ENCODE data around the gene LDAH.
"Not testable (repeated sequence)": the region's sequence is repeated elsewhere in the genome, so short reads cannot be mapped to it uniquely, and the experiment has no call there.

LDAH gene

DNA sequence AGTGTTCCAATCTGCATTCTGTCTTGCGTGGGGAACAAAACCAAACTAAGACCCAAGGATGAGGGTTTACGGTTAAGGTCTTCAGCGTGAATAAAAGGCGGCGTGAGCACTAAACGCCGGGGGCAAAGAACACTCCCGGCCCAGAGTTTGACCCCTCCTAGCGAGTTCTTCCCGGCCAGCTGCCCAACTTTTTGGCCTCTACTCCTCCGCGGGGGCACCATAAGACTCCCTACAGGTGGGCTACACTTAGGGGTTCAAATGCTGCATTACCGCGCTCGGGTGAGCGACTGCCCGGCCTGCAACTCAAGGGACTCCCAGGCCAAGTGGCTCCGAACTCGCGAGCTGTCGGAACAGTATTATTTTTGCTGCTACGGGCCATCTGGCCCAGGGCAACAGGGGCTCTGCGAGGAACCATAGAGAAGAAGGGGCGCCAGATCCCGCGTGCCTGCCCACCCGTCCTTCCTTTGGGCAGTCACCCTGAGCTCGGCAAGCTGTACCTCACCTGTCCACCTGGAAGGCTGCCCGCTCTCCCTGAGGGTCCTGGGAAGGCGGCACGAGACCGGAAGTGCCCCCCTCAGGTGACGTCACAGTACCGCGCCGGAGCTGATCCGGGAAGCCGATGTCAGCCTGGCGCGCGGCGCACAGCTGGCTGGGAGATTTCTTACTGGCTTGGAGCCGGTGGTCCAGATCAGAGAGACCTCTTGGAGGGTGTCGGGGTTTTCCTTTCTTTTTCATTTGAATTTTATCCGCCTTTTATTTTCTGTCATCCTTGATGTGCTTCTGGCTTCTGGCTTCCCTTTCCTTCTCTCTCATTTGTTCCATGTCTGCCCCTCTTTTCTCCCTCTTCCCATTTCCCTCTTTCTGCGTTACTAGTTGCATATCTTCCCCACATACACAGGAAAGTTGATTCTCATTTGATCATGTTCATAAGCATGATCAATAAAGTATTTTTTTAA is at the start of gene LDAH:
LDAH (minus strand) TSS at position 567 of the 956 bp plus-strand sequence. CDS start 21,638 bp downstream, outside the sequence.
- peak; percentile 79 to 80 for DNase-seq

DNA sequence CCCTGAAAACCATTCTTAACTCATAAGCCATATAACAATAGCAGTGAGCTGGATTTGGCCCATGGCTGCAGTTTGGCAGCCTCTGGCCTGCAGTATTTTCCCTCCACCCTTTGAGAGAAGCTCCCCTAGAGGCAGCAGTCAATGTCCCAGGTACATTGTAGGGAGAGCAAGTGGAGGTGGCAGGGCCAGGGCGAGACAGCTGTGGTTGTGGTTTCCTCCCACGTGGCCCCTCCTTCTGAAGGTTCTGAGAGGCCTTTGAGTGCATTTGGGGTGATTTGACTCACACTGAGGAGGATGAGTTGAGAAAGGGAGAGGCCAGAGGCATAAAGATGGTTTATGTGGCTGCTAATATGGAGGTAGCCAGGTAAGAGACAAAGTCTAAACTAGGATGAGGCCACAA is 45.5 kb upstream of the LDAH start:
- DNase-seq: peak; percentile 39 to 44

DNA sequence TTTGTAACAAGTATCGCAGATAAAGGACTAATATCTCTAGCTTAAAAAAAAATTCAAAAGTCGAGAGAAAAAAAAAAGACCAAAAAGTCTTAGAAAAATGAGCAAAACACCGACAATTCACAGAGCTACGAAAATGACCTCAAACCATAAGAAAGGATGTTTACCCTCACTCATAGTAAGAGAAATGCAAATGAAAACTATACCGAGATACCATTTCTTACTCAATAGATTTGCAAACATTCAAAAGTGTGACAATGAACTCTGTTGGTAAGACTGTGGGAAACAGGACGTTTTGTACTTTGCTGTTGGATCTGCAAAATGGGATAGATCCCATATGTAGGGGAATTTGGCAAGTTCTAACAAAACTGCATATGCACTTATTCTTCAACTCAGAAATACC is 39.9 kb upstream of the LDAH start:
- DNase-seq: no peak

GRCh38 chr2:20855456-20855855 is 32.6 kb upstream of the LDAH start:
- DNase-seq: no peak

DNA sequence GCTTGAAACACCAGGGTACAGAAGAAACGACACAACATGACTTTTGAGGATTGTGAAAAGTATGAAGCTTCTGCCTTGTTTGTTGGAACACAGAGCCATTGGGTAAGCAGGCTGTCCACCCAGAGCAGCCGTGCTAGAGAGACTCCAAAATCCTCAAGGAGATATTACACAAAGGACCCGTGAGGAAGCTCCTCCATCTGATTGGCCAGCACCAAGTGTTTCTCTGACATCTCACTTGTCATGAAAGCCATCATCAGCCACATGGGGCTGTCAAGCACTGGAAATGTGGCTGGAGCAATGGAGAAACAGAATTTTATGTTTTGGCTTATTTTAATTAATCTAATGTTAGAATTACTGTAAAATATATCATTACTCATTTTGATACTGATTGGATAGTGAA is 29.8 kb upstream of the LDAH start:
- DNase-seq: no peak

DNA sequence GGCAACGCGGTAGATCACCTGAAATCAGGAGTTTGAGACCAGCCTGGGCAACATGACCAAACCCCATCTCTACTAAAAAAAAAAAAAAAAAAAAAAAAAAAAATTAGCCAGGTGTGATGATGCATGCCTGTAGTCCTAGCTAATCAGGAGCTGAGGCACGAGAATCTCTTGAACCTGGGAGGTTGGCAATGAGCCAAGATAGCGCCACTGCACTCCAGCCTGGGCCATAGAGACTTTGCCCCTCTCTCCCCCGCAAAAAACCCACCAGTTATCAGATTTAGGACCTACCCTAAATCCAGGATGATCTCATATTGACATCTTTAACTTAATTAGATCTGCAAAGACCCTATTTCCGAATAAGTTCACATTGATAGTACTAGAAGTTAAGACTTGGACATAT is 29.2 kb upstream of the LDAH start:
- no peak for DNase-seq

DNA sequence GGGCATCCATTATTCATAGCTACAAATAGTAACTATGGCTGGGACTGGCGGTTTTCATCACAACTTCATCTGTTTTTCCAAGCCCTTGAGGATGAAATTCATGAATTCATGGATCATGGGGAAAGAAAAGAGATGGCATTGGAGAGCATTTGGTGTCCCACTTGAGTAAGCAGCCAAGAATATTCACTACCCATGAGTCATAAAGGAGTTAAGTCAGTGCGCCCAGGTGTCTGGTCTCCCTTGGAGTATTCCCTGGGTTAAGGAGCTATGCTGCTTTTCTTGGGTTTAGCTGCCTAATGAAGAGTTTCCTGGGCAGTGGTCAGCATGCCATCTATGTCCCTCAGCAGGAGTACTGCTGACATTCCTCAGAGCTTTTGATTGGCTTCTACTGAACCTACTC is 21.3 kb upstream of the LDAH start:
- DNase-seq: no peak

GRCh38 chr2:20839052-20839451 is 16.2 kb upstream of the LDAH start:
- no peak for DNase-seq

- DNase-seq: no peak
Observed at GRCh38 chr2:20838016-20838415, 15.1 kb upstream of the LDAH start.

GRCh38 chr2:20836521-20836920 is 13.6 kb upstream of the LDAH start:
- DNase-seq: no peak

DNA sequence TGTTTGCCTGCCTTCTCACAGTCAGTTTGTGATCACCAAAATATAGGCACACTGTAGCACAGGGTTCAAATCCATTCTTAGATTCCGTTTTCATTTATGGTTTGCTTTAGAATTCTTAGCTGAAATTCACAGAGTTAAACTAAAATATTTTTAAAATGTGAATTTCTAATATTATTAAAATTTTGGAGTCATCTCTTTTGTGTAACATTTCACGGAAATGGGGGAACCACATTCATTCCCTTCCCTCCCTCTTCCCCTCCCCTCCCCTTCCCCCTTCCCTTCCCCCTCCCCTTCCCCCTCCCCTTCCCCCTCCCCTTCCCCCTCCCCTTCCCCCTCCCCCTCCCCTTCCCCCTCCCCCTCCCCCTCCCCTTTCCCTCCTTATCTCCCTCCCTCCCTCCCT is 11.4 kb upstream of the LDAH start:
- DNase-seq: no peak

- no peak for DNase-seq
Observed at GRCh38 chr2:20832606-20833005, 9.7 kb upstream of the LDAH start.

- no peak for DNase-seq
Observed at GRCh38 chr2:20829861-20830260, 7.0 kb upstream of the LDAH start.

GRCh38 chr2:20823917-20824316 is 1.0 kb upstream of the LDAH start:
- no peak for DNase-seq

DNA sequence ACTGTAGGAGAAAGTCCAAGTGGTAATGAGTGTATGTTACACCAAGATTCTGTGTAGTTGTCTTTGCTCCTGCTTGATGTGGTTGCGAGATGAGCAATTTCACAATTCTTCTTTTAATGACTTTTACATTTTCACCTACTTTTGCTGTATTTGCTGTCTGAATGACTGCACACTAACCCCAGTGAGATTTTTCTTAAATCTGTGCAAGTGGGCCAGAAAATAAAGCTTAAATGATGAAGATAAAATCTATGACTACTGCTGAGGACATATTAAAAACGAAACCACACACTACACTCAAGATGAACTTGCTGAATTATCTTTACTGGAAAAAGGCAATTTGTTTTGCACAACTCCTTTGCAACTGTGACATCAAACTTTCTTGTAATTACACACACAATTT is 4.1 kb downstream of the LDAH start:
- DNase-seq: no peak

DNA sequence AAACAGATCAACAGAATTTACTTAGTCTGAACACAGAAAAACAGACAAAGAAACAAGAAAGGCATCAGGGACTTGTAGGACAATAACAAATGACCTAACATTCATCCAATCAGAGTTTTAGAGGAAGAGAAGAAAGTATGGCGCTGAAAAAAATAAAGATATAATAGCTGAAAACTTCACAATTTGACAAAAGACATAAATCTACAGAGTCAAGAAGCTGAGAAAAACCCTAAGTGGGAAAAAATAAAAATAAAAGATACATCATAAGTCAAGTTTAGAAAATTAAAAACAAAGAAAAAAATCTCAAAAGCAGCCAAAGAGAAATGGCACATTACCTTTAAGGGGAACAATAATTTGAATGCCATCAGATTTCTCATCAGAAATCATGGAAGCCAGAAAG is 7.7 kb downstream of the LDAH start:
- DNase-seq: no peak

- no peak for DNase-seq
Observed at GRCh38 chr2:20812779-20813178, 10.1 kb downstream of the LDAH start.

- DNase-seq: no peak
Observed at GRCh38 chr2:20806286-20806685, 16.6 kb downstream of the LDAH start.

DNA sequence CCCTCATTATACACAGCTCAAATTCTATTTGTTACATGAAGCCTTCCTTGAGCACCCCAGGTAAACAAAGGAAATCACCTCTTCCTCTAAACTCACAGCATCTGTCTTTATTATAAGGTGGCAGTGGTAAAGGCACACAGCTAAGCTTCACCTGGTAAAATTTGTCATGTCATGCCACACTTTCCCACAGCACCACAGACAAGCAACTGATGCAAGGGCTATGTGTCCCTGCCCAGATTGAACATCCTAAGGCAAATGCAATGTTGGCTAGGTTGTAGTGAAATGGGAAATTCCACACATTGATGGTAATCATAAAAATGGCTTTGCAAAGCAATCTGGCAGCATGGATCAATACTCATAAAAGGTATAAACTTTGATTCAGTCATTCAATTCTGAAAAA is 18.9 kb downstream of the LDAH start:
- no peak for DNase-seq

GRCh38 chr2:20803226-20803682 is 19.6 kb downstream of the LDAH start:
- no peak for DNase-seq

- no peak for DNase-seq
Observed at GRCh38 chr2:20797096-20797495, 25.8 kb downstream of the LDAH start.

DNA sequence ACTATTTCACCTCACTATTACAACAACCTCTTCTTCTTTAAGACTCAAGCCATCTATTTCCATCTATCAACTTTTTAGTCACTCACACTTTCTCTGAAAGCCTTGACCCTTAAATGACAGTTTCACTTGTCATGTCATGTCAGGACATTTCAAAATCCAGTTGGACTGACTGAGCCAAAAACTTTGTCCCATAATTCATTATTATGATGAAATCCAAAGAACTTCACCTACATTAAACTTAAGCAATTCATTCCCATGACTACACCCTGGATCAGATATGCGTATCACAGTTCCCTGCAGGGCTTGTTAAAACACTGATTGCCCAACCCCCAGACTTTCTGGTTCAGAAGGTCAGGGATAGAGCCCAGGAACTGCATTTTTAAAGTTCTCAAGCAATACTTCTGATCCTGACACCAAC is 26.5 kb downstream of the LDAH start:
- DNase-seq: no peak

GRCh38 chr2:20793944-20794343 is 29.0 kb downstream of the LDAH start:
- DNase-seq: not testable (repeated sequence)

DNA sequence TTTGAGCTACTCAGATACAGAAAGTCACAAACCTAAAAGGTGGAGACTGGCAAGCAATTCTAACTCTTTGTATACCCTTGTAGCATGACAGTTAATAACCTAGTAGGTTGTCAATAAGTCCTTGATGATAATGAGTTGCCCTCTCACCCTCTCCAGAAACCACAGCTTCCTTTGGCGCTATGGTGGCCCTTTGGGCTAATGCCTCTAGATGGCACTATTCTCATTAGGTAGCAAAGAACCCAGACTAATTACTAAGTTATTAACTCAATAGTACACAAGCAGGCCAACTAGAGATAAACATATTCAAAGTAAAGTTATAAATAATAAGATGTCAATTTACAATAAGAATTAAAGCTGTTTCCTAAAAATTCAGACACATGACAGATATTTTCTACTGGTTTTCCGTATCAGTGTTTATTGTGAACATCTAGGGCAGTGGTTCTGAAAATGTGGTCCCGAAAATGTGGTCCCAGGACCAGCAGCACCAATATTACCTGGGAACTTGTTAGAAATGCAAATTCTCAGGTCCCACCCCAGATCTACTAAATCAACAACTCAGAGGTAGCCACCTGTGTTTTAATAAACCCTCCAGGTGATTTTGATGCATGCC is 41.1 kb downstream of the LDAH start:
- DNase-seq: peak in 1 of 2 donors; percentile 19

All from activated CD4-positive, alpha-beta T cell treated with anti-CD3 and anti-CD28 coated beads for 4 hours (primary cell).